NT2/D1 (cell line): ENCODE measurements around the gene PPP1R17.

Source experiments
- DNase-seq: peaks from one replicate; pipeline ENCODE4 v3.0.0-alpha.2; 2011; ENCODE audit warnings: low read depth, low spot score
- H3K27me3 ChIP-seq: 2 replicates; pipeline ENCODE4 v1.6.0; 2011; ENCODE audit warnings: mild to moderate bottlenecking; ENCODE audit not compliant: insufficient read length, insufficient read depth
- H3K36me3 ChIP-seq: 2 replicates; pipeline ENCODE4 v1.6.1; 2011; ENCODE audit warnings: mild to moderate bottlenecking, low read length, mixed read lengths; ENCODE audit not compliant: insufficient read depth, insufficient read length
- H3K4me1 ChIP-seq: 2 replicates; pipeline ENCODE4 v1.5.1; 2011; ENCODE audit not compliant: insufficient read depth, insufficient read length
- H3K4me3 ChIP-seq: 2 replicates; pipeline ENCODE4 v1.5.1; 2011; ENCODE audit warnings: low read depth; ENCODE audit not compliant: insufficient read length
- H3K9ac ChIP-seq: 2 replicates; pipeline ENCODE4 v1.6.0; 2011; ENCODE audit warnings: low read depth; ENCODE audit not compliant: insufficient read length
- H3K9me3 ChIP-seq: 2 replicates; pipeline ENCODE4 v1.5.1; 2011; ENCODE audit warnings: mild to moderate bottlenecking, low read length; ENCODE audit not compliant: insufficient read depth
- SUZ12 ChIP-seq: IDR thresholded peaks from 2 replicates; pipeline ENCODE4 v1.6.1; 2011; ENCODE audit not compliant: insufficient read length, insufficient read depth; ENCODE audit errors: extremely low read depth
- YY1 ChIP-seq: IDR thresholded peaks from 2 replicates; pipeline ENCODE4 v1.6.1; 2011; ENCODE audit not compliant: insufficient read length, insufficient read depth
- ZNF274 ChIP-seq: IDR thresholded peaks from 2 replicates; pipeline ENCODE4 v1.6.1; 2011; ENCODE audit warnings: mild to moderate bottlenecking, low read depth, low read length

Gene PPP1R17

DNA sequence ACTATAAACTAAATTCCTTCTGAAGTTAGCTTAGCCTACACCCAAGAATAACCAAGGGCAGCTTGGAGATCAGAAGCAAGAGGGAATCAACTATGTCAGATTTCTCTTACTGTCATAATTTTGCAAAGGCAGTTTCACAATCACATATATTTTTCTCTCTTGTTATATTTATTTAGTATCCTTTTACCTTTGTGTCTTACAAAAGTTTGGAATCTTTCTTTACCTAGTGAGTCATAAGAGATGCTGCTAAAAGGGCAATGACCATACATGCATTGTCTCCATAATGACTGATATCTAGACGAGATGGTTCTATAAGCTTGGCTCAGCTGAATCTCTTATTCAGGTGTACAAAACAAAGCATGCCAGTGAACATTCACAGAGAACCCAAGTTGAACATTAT, 61.1 kb downstream of the PPP1R17 start:
- no peak overlapping the region for H3K4me3 ChIP-seq
- no peak overlapping the region for H3K9ac ChIP-seq
- no peak for DNase-seq
- H3K36me3 ChIP-seq, result no peaks in the 10 kb centered on the region
- no peaks in the 10 kb centered on the region for H3K4me1 ChIP-seq
- H3K27me3 ChIP-seq, result peaks cover 5% of the 10 kb centered on the region
- TF ChIP-seq ZNF274, result no peak
- TF ChIP-seq YY1, result no peak
- TF ChIP-seq SUZ12, result no peak
- 0 out of 2 replicates have a peak, but pooled peaks cover 5% of the 10 kb centered on the region for H3K9me3 ChIP-seq

DNA sequence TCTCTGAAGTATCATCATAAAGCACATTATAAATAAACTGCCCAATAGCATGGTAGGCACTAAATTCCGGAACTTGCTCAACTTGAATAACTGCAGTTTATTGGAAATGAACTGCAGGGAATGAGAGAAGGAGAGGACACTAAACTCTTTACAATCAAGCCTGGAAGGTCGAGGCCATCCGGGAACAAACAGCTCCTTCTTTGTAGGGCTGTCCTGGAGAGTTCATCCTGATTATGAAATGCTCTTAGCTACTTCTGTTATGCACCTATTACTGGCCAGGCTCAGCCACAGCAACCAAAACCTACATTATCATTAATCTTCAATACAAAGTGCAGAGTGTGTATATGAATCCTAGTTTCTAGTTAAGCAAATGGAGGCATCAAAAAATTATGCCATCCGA, 64.7 kb downstream of the PPP1R17 start:
- H3K36me3 ChIP-seq, result no peaks in the 10 kb centered on the region
- H3K4me3 ChIP-seq, result no peak overlapping the region
- TF ChIP-seq SUZ12 (no peak), YY1 (no peak), ZNF274 (no peak)
- H3K4me1 ChIP-seq, result no peaks in the 10 kb centered on the region
- no peak for DNase-seq
- H3K9me3 ChIP-seq, result 0 out of 2 replicates have a peak, but pooled peaks cover 5% of the 10 kb centered on the region
- no peak overlapping the region for H3K9ac ChIP-seq
- peaks cover 9% of the 10 kb centered on the region for H3K27me3 ChIP-seq
